Panc1 (cell line): Measurements from ENCODE around the gene PFDN4. TPM values are rescaled to one million over a fixed set of nuclear protein-coding genes. Genes with fewer than 3 reads are reported as not detected.

ENCODE experiments used
- ATAC-seq: fragments of 200-7000 bp; cut with Tn5 transposase; 2 replicates; pipeline ENCODE4 v1.9.1; 2020; ENCODE audit warnings: mild to moderate bottlenecking, moderate library complexity
- BruUV-seq: library from RNA; stranded (reverse); fragments of 400-500 nt; replicated peaks from 2 replicates; lab custom pipeline; 2021; lab: Mats Ljungman, UMichigan
- CTCF ChIA-PET: fragments of 300-600 bp; sonication (Branson Sonifier 250); formaldehyde crosslinking; loops from one replicate; lab custom pipeline; 2022; ENCODE audit warnings: antibody characterized with exemption; lab: Charles Lee
- POLR2A ChIA-PET: fragments of 300-600 bp; sonication (Branson Sonifier 250); formaldehyde crosslinking; loops from one replicate; lab custom pipeline; 2022; ENCODE audit warnings: antibody characterized with exemption; lab: Charles Lee
- DNase-seq: peaks from one replicate; pipeline ENCODE4 v3.0.0-alpha.2; 2010; ENCODE audit warnings: low read depth, low spot score
- H3K27ac ChIP-seq: 2 replicates; pipeline ENCODE4 v1.5.1; 2011; ENCODE audit warnings: mild to moderate bottlenecking, low read length, inconsistent platforms
- H3K27me3 ChIP-seq: fragments of 200-500 bp; sonication (Bioruptor generic); 2 replicates; pipeline ENCODE4 v1.6.0; 2014; ENCODE audit warnings: low read length, inconsistent platforms; ENCODE audit not compliant: control insufficient read depth, insufficient read depth
- H3K36me3 ChIP-seq: fragments of 200-500 bp; sonication (Bioruptor generic); 2 replicates; pipeline ENCODE4 v1.5.1; 2014; ENCODE audit warnings: inconsistent platforms, mild to moderate bottlenecking, low read length, moderate library complexity; ENCODE audit not compliant: control insufficient read depth, insufficient read depth
- H3K4me1 ChIP-seq: 2 replicates; pipeline ENCODE4 v1.5.1; 2011; ENCODE audit warnings: inconsistent platforms, mild to moderate bottlenecking, low read length, moderate library complexity; ENCODE audit not compliant: control insufficient read depth, insufficient read depth
- H3K4me3 ChIP-seq, 2 experiments: 2 replicates each; pipeline ENCODE4 v1.5.1; 2011 to 2012; ENCODE audit warnings: low read depth in 2 of 2, low read length in 2 of 2, mild to moderate bottlenecking in 2 of 2, inconsistent platforms in 1 of 2, moderate library complexity in 1 of 2
- H3K9me3 ChIP-seq: fragments of 200-500 bp; sonication (Bioruptor generic); 2 replicates; pipeline ENCODE4 v1.5.1; 2014; ENCODE audit warnings: low read depth, mild to moderate bottlenecking, inconsistent platforms, low read length, moderate library complexity; ENCODE audit not compliant: control insufficient read depth, insufficient read depth
- CTCF ChIP-seq: fragments of 450-650 bp; IDR thresholded peaks from 2 replicates; pipeline ENCODE4 v1.5.1; 2017; ENCODE audit warnings: mild to moderate bottlenecking
- POLR2AphosphoS5 ChIP-seq: IDR thresholded peaks from 2 replicates; pipeline ENCODE4 v1.6.1; 2012; ENCODE audit warnings: mild to moderate bottlenecking, low read depth, low read length, moderate library complexity
- REST ChIP-seq, 2 experiments: IDR thresholded peaks; 2 replicates each; pipeline ENCODE4 v1.6.1; 2011 to 2012; ENCODE audit warnings: low read depth in 2 of 2, control low read depth in 1 of 2, low read length in 1 of 2, mild to moderate bottlenecking in 1 of 2, moderate library complexity in 1 of 2; ENCODE audit not compliant: insufficient read depth in 1 of 2
- SIN3A ChIP-seq: IDR thresholded peaks from 2 replicates; pipeline ENCODE4 v1.6.1; 2012; ENCODE audit warnings: low read depth, mild to moderate bottlenecking, low read length, moderate library complexity, borderline replicate concordance; ENCODE audit not compliant: insufficient read depth
- TCF7L2 ChIP-seq: IDR thresholded peaks from 2 replicates; pipeline ENCODE4 v1.6.1; 2011; ENCODE audit warnings: mild to moderate bottlenecking, low read depth, low read length, inconsistent platforms
- in situ Hi-C: cut with HindIII; loops from 2 replicates; pipeline ENCODE4 v1.10.0; 2016; ENCODE audit warnings: low sequenced_read_pairs, low pct_unique_long_range_greater_than_20kb
- intact Hi-C: fragments of 100-400 bp; cut with micrococcal nuclease; formaldehyde crosslinking; loops from one replicate; pipeline ENCODE4 v1.10.0; 2022; ENCODE audit not compliant: unreplicated experiment
- total RNA-seq: library from RNA; stranded (reverse); gene quantifications from one replicate; pipeline ENCODE4 v1.2.1, GENCODE V29; 2021; ENCODE audit not compliant: unreplicated experiment

Gene PFDN4
- total RNA-seq, 1 experiment from 2014 or later = 48.2 TPM

GRCh38 chr20:54161008-54161820 lies 46.7 kb upstream of the PFDN4 start:
- intact Hi-C loops (no loop called here), in situ Hi-C loops (no loop called here)
- no TSS peak for BruUV-seq
- Histone ChIP-seq H3K36me3 (no peaks in the 10 kb centered on the region), H3K9me3 (no peaks in the 10 kb centered on the region), H3K27me3 (no peaks in the 10 kb centered on the region), H3K27ac (no peak overlapping the region), H3K4me1 (no peaks in the 10 kb centered on the region), H3K4me3 (no peak overlapping the region)
- TF ChIP-seq CTCF = no peak
- no peak for TF ChIP-seq REST (IDR thresholded peaks at IDR 0.05; ENCODE audit: insufficient read depth in 1 of 2, low read depth in 2 of 2, low read length in 1 of 2)
- TF ChIP-seq TCF7L2 = no peak
- TF ChIP-seq POLR2AphosphoS5 = no peak
- no peak for TF ChIP-seq SIN3A
- no peak for DNase-seq
- no peak for ATAC-seq
- ChIA-PET CTCF (interaction anchor here (0.7 kb wide), 1 partner anchor 58 kb away, joined by 4 read pairs; no protein-coding TSS in a partner anchor), POLR2A (interaction anchor here (0.8 kb wide), 1 partner anchor 84 kb away, joined by 3 read pairs; no protein-coding TSS in a partner anchor)

DNA sequence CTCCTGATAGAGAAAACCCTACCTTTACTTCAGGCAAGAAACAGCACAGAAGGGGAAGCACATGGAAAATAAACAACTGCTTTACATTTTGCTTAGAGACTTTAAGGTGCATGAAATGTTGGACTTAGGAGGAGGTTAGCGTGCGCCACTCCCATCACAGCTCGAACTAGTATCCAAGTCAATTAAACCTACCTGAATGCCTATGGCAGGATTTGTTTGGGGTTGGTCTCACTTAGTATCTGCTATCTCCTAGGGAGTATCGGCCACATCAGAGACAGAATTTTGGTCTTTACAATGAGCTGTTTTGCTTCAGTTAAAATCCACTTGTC lies 46.1 kb upstream of the PFDN4 start:
- CTCF ChIA-PET = interaction anchor here (0.6 to 0.7 kb wide), 2 partner anchors 16 to 58 kb away, joined by 4 to 6 read pairs; no protein-coding TSS in a partner anchor
- POLR2A ChIA-PET = no interaction called here
- Histone ChIP-seq H3K27ac (no peak overlapping the region), H3K4me3 (no peak overlapping the region), H3K36me3 (no peaks in the 10 kb centered on the region), H3K4me1 (no peaks in the 10 kb centered on the region), H3K9me3 (no peaks in the 10 kb centered on the region), H3K27me3 (no peaks in the 10 kb centered on the region)
- DNase-seq = no peak
- intact Hi-C loops = no loop called here
- TF ChIP-seq TCF7L2 = no peak
- no peak for TF ChIP-seq REST (IDR thresholded peaks at IDR 0.05; ENCODE audit: insufficient read depth in 1 of 2, low read depth in 2 of 2, low read length in 1 of 2)
- TF ChIP-seq SIN3A = no peak
- TF ChIP-seq POLR2AphosphoS5 = no peak
- no peak for TF ChIP-seq CTCF
- in situ Hi-C loops = no loop called here
- ATAC-seq = no peak
- no TSS peak for BruUV-seq
